Measurements from ENCODE around the gene HJV.
A peak's percentile ranks its signal among the peaks of the same experiment; 100 is the strongest.

The HJV gene

GRCh38 chr1:146020058-146021049 lies 1.2 kb downstream of the HJV start:
- no peak for DNase-seq

- DNase-seq: no peak
These were observed 2.1 kb downstream of the HJV start for GRCh38 chr1:146019231-146020057.

- DNase-seq: no peak
These were observed 4.6 kb downstream of the HJV start for GRCh38 chr1:146016891-146017290.

GRCh38 chr1:146013559-146013922 lies 8.0 kb downstream of the HJV start:
- no peak for DNase-seq

GRCh38 chr1:146012703-146013558 lies 8.6 kb downstream of the HJV start:
- DNase-seq: no peak

- no peak for DNase-seq
These were observed 11.3 kb downstream of the HJV start for GRCh38 chr1:146010126-146010738.

GRCh38 chr1:146007489-146008133 lies 13.9 kb downstream of the HJV start:
- DNase-seq: no peak

GRCh38 chr1:146001709-146002108 lies 19.8 kb downstream of the HJV start:
- DNase-seq: no peak

- no peak for DNase-seq
These were observed 22.1 kb downstream of the HJV start for GRCh38 chr1:145999321-146000024.

- DNase-seq: no peak
These were observed 23.9 kb downstream of the HJV start for GRCh38 chr1:145997718-145998023.

- peak; percentile 68 to 73 for DNase-seq
These were observed 24.4 kb downstream of the HJV start for GRCh38 chr1:145997016-145997717.

GRCh38 chr1:145996433-145997015 lies 25.0 kb downstream of the HJV start, which contains the start of gene TXNIP:
Gene TXNIP (minus strand): TSS chr1:145996579. CDS start chr1:145996266, 313 bp downstream.
- peak; percentile 92 to 93 for DNase-seq

GRCh38 chr1:145995964-145996432 lies 25.5 kb downstream of the HJV start:
- peak in 1 of 2 experiments; percentile 46 for DNase-seq

GRCh38 chr1:145995148-145995881 lies 26.2 kb downstream of the HJV start:
- peak in 1 of 2 experiments; percentile 16 for DNase-seq

- peak; percentile 63 to 67 for DNase-seq
These were observed 27.0 kb downstream of the HJV start for GRCh38 chr1:145994391-145995120.

- peak in 1 of 2 experiments; percentile 15 for DNase-seq
These were observed 27.7 kb downstream of the HJV start for GRCh38 chr1:145993618-145994390.

GRCh38 chr1:145992958-145993617 lies 28.4 kb downstream of the HJV start:
- DNase-seq: no peak

Data from activated T-cell treated with anti-CD3 and anti-CD28 coated beads, Interleukin-2, amount 50 U/mL, for 48 hours (primary cell).